ENCODE data around the gene PLA2G4B. TPM values are rescaled to one million over a fixed set of nuclear protein-coding genes. Genes with fewer than 3 reads are reported as not detected.
A peak's percentile ranks its signal among the peaks of the same experiment; 100 is the strongest.

Gene PLA2G4B
- total and polyA plus RNA-seq, 2 donors (not counting 1 experiment from before 2014, with no cell fraction given) = 22.6 to 33.2 TPM

DNA sequence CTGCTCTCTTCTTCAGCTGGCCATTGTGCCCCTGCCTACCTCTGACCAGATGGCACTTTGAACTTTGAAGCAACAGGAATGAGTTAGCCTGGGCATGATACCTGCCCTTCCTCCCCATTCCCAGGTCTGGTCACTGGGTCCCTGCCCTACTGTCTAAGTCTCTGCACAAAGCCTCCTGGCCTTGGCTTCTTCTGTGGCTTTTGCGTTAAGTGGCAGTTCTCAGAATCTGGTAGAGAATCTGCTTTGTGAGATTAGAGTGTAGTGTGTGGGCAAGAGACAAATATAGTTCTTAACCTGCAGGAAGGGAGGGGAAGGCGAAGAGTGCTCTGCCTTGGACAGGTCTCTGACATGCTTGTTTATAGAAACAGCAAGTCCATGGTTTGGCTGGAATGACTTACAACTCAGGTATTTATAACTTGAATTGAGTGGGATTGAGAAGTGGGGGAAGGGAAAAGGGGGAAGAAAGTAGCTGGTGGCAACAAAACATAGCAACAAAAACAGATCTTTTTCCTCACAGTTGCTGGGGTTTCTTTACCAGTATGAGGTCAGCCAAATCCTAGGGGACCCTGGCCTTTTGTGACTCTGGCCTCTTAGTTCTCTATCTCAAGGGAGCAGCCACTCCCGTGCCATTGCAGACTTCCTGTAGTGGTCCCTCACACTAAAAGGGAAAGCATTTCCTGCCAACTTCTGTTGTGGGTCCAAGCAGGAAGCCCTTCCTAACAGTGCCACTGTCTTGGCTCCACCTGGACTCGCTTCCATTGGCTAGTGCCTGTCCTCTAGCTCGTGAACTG lies 47.7 kb upstream of the PLA2G4B start:
- peaks cover 0 to 2% of the 10 kb centered on the region in 2 experiments for H3K36me3 ChIP-seq (replicated peaks in 1 of 2; ENCODE audit: control extremely low read depth in 1 of 2, control insufficient read depth in 1 of 2, extremely low read depth in 1 of 2, insufficient read depth in 2 of 2, low read length in 1 of 2)
- 27% methylated on average over 5 of the region's 5 CpGs for WGBS (ENCODE audit: insufficient coverage)
- H3K27ac ChIP-seq (ENCODE audit: low read length in 2 of 2) = no peak overlapping the region
- Mint-ChIP-seq H3K4me1 (peaks cover 54% of the 10 kb centered on the region), H3K27ac (no peak overlapping the region), H3K9me3 (ENCODE audit: insufficient read depth) (no peaks in the 10 kb centered on the region), H3K4me3 (peak overlapping the region; percentile 4), H3K27me3 (no peaks in the 10 kb centered on the region)
- intact Hi-C loops (cut with micrococcal nuclease) = no loop called here
- H4K20me1 ChIP-seq (ENCODE audit: control insufficient read depth, insufficient read depth, low read length, poor library complexity, severe bottlenecking) = peaks cover 7% of the 10 kb centered on the region
- ATAC-seq (ENCODE audit: low read depth) = no peak
- peak overlapping the region; percentile 15 for H3K4me2 ChIP-seq (replicated peaks; ENCODE audit: low read depth, low read length, poor library complexity, severe bottlenecking)
- H3K4me3 ChIP-seq (ENCODE audit: control extremely low read depth in 1 of 5, extremely low read depth in 1 of 5, insufficient read depth in 1 of 5, low read depth in 2 of 5, low read length in 4 of 5) = no peak overlapping the region
- ChIA-PET POLR2A (no interaction called here), CTCF (interaction anchor here (1.2 to 5.5 kb wide), 3 partner anchors 18 to 95 kb away, joined by 3 to 45 read pairs (median 24); partner anchors contain the start of gene MAPKBP1)
- H3K4me1 ChIP-seq (ENCODE audit: control insufficient read depth in 2 of 2, insufficient read depth in 2 of 2, low read length in 2 of 2) = peaks cover 32 to 41% of the 10 kb centered on the region in 2 donors
- peaks cover 0 to 3% (median 0%) of the 10 kb centered on the region in 3 donors for H3K9me3 ChIP-seq (ENCODE audit: control extremely low read depth in 1 of 3, control insufficient read depth in 2 of 3, insufficient read depth in 1 of 3, low read length in 2 of 3)
- H3K9ac ChIP-seq (ENCODE audit: low read length) = no peak overlapping the region
- H2AFZ ChIP-seq (ENCODE audit: insufficient read depth, low read depth, low read length, poor library complexity, severe bottlenecking) = no peak overlapping the region
- H3K27me3 ChIP-seq (replicated peaks in 1 of 4; ENCODE audit: control extremely low read depth in 1 of 4, control insufficient read depth in 3 of 4, insufficient read depth in 4 of 4, low read length in 3 of 4) = no peaks in the 10 kb centered on the region
- H3K79me2 ChIP-seq (ENCODE audit: control insufficient read depth, insufficient read depth, low read length) = peaks cover 47% of the 10 kb centered on the region
- TF ChIP-seq, protein P1, sequence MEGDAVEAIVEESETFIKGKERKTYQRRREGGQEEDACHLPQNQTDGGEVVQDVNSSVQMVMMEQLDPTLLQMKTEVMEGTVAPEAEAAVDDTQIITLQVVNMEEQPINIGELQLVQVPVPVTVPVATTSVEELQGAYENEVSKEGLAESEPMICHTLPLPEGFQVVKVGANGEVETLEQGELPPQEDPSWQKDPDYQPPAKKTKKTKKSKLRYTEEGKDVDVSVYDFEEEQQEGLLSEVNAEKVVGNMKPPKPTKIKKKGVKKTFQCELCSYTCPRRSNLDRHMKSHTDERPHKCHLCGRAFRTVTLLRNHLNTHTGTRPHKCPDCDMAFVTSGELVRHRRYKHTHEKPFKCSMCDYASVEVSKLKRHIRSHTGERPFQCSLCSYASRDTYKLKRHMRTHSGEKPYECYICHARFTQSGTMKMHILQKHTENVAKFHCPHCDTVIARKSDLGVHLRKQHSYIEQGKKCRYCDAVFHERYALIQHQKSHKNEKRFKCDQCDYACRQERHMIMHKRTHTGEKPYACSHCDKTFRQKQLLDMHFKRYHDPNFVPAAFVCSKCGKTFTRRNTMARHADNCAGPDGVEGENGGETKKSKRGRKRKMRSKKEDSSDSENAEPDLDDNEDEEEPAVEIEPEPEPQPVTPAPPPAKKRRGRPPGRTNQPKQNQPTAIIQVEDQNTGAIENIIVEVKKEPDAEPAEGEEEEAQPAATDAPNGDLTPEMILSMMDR (IDR thresholded peaks at IDR 0.05) = no peak
- TF ChIP-seq EZH2 (IDR thresholded peaks at IDR 0.05; ENCODE audit: borderline replicate concordance, insufficient read depth, low read depth, low read length, poor library complexity, severe bottlenecking) = no peak
- DNase-seq = no peak

DNA sequence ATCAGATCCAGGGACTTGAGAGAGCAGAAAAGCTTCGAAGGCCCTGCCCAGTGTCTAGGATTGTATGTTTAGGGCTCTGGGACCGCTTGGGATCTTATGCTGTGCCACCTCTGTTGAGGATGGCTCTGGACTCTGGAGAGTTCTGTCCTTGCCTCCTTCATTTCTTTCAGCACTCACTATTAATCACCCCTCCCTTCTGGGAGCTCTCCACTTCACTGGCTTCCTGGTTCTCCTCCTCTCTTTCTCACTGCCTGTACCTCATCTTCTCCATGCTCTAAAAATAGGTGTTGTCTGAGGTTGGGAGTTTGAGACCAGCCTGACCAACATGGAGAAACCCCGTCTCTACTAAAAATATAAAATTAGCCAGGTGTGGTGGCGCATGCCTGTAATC lies 47.1 kb upstream of the PLA2G4B start:
- H3K4me2 ChIP-seq (replicated peaks; ENCODE audit: low read depth, low read length, poor library complexity, severe bottlenecking) = peak overlapping the region; percentile 15
- H3K27ac ChIP-seq (ENCODE audit: low read length in 2 of 2) = no peak overlapping the region
- H3K4me1 ChIP-seq (ENCODE audit: control insufficient read depth in 2 of 2, insufficient read depth in 2 of 2, low read length in 2 of 2) = peaks cover 32 to 45% of the 10 kb centered on the region in 2 donors
- ChIA-PET CTCF (interaction anchor here (5.2 to 5.5 kb wide), 2 partner anchors 19 to 21 kb away, joined by 24 to 45 read pairs; partner anchors contain the start of gene MAPKBP1), POLR2A (no interaction called here)
- TF ChIP-seq, protein P1 (IDR thresholded peaks at IDR 0.05) = no peak
- no peak for TF ChIP-seq EZH2 (IDR thresholded peaks at IDR 0.05; ENCODE audit: borderline replicate concordance, insufficient read depth, low read depth, low read length, poor library complexity, severe bottlenecking)
- 85% methylated on average over 2 of the region's 4 CpGs for WGBS (ENCODE audit: insufficient coverage)
- Mint-ChIP-seq H3K4me3 (no peak overlapping the region), H3K4me1 (peaks cover 57% of the 10 kb centered on the region), H3K27ac (no peak overlapping the region), H3K9me3 (ENCODE audit: insufficient read depth) (no peaks in the 10 kb centered on the region), H3K27me3 (no peaks in the 10 kb centered on the region)
- H2AFZ ChIP-seq (ENCODE audit: insufficient read depth, low read depth, low read length, poor library complexity, severe bottlenecking) = no peak overlapping the region
- peaks cover 0 to 3% (median 0%) of the 10 kb centered on the region in 3 donors for H3K9me3 ChIP-seq (ENCODE audit: control extremely low read depth in 1 of 3, control insufficient read depth in 2 of 3, insufficient read depth in 1 of 3, low read length in 2 of 3)
- peaks cover 0 to 2% of the 10 kb centered on the region in 2 experiments for H3K36me3 ChIP-seq (replicated peaks in 1 of 2; ENCODE audit: control extremely low read depth in 1 of 2, control insufficient read depth in 1 of 2, extremely low read depth in 1 of 2, insufficient read depth in 2 of 2, low read length in 1 of 2)
- H4K20me1 ChIP-seq (ENCODE audit: control insufficient read depth, insufficient read depth, low read length, poor library complexity, severe bottlenecking) = peaks cover 7% of the 10 kb centered on the region
- no peak for DNase-seq
- no peak overlapping the region for H3K9ac ChIP-seq (ENCODE audit: low read length)
- H3K4me3 ChIP-seq (ENCODE audit: control extremely low read depth in 1 of 5, extremely low read depth in 1 of 5, insufficient read depth in 1 of 5, low read depth in 2 of 5, low read length in 4 of 5) = no peak overlapping the region
- H3K79me2 ChIP-seq (ENCODE audit: control insufficient read depth, insufficient read depth, low read length) = peaks cover 47% of the 10 kb centered on the region
- no peaks in the 10 kb centered on the region for H3K27me3 ChIP-seq (replicated peaks in 1 of 4; ENCODE audit: control extremely low read depth in 1 of 4, control insufficient read depth in 3 of 4, insufficient read depth in 4 of 4, low read length in 3 of 4)
- intact Hi-C loops (cut with micrococcal nuclease) = no loop called here
- no peak for ATAC-seq (ENCODE audit: low read depth)
